ENCODE measurements around the gene SYTL3. TPM values are rescaled to one million over a fixed set of nuclear protein-coding genes. Genes with fewer than 3 reads are reported as not detected.

Gene SYTL3
- total and polyA plus RNA-seq, 9 of the 15 experiments (the other 6 are each of a cell fraction or from before 2014, with no cell fraction given), result 0.04 to 0.46 (median 0.17) TPM; not detected in 1

DNA sequence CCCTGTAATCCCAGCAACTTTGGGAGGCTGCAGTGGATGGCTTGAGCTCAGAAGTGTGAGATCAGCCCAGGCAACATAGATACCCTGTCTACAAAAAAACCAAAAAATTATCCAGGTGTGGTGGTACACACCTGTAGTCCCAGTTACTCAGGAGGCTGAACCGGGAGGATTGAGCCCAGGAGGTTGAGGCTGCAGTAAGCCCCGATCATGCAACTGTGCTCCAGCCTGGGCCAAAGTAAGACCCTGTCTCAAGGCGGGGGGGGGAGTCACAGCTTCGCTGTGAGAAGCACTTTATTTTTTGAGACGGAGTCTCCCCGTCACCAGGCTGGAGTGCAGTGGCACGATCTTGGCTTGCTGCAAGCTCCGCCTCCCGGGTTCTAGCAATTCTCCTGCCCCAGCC is 115.1 kb downstream of the SYTL3 start (continued):
- TF ChIP-seq ZNF609 (CRISPR knock-in tag; IDR thresholded peaks at IDR 0.05; ENCODE audit: borderline replicate concordance) (no peak), NR2C1 (IDR thresholded peaks at IDR 0.05) (no peak), NR2C1 (tag; IDR thresholded peaks at IDR 0.05) (no peak), ZNF146 (CRISPR knock-in tag; IDR thresholded peaks at IDR 0.05; ENCODE audit: unreplicated experiment) (no peak), TAF9B (IDR thresholded peaks at IDR 0.05; ENCODE audit: partially characterized antibody) (no peak), FOXO4 (CRISPR knock-in tag; IDR thresholded peaks at IDR 0.05) (no peak), POLR2A (conservative IDR thresholded peaks at IDR 0.05) (peak; percentile 25; the same call in 1 of the 2 replicates), FOXA1 (IDR thresholded peaks at IDR 0.05; ENCODE audit: borderline replicate concordance) (no peak), TCF7L2 (IDR thresholded peaks at IDR 0.05; ENCODE audit: low read depth, low read length) (no peak), POLR3A (IDR thresholded peaks at IDR 0.05; ENCODE audit: borderline replicate concordance, extremely low read depth, insufficient read depth, insufficient read length) (no peak)

Data from K562 (cell line).